ENCODE results near the gene OGT.
"Not testable (repeated sequence)": the region's sequence is repeated elsewhere in the genome, so short reads cannot be mapped to it uniquely, and the experiment has no call there.

The OGT gene

GRCh38 chrX:71493111-71493613 is 39.7 kb upstream of the OGT start:
- POLR2A ChIA-PET: no interaction called here

GRCh38 chrX:71495979-71496378 is 36.9 kb upstream of the OGT start:
- CTCF ChIA-PET; H3K9me3 ChIP-seq (ENCODE audit: control insufficient read depth, insufficient read depth, low read depth, low read length); H3K4me1 ChIP-seq (ENCODE audit: control insufficient read depth, insufficient read depth, low read length); H3K4me3 ChIP-seq (ENCODE audit: low read depth, low read length); H3K36me3 ChIP-seq (ENCODE audit: control insufficient read depth in 2 of 2, insufficient read depth in 1 of 2, low read length in 2 of 2); POLR2A ChIA-PET; H3K27ac ChIP-seq (ENCODE audit: extremely low read depth, low read depth, low read length): not testable (repeated sequence)

More at GRCh38 chrX:71493111-71493613, 39.7 kb upstream of the OGT start:
- Histone ChIP-seq H3K4me1 (ENCODE audit: control insufficient read depth, insufficient read depth, low read length) (no peaks in the 10 kb centered on the region), H3K36me3 (ENCODE audit: control insufficient read depth in 2 of 2, insufficient read depth in 1 of 2, low read length in 2 of 2) (no peaks in the 10 kb centered on the region), H3K4me3 (ENCODE audit: low read depth, low read length) (no peak overlapping the region), H3K27ac (ENCODE audit: extremely low read depth, low read depth, low read length) (no peak overlapping the region), H3K9me3 (ENCODE audit: control insufficient read depth, insufficient read depth, low read depth, low read length) (no peaks in the 10 kb centered on the region; the same call in none of the 2 replicates)
- CTCF ChIA-PET: interaction anchor here (0.8 to 1.0 kb wide), 3 partner anchors 8 to 19 kb away, joined by 3 to 7 read pairs (median 4); no protein-coding TSS in a partner anchor
- no peak for TF ChIP-seq TCF7L2 (IDR thresholded peaks at IDR 0.05; ENCODE audit: borderline replicate concordance, low read depth, low read length)
- TF ChIP-seq ZNF426 (tag by site-specific recombination; IDR thresholded peaks at IDR 0.05): no peak
- TF ChIP-seq ZNF621 (tag by site-specific recombination; IDR thresholded peaks at IDR 0.05): no peak
- no peak for TF ChIP-seq ZNF121 (tag by site-specific recombination; IDR thresholded peaks at IDR 0.05)
- TF ChIP-seq ZNF169 (tag by site-specific recombination; IDR thresholded peaks at IDR 0.05): no peak
- TF ChIP-seq SCRT2 (tag by site-specific recombination; IDR thresholded peaks at IDR 0.05): no peak
- TF ChIP-seq ZNF571 (tag by site-specific recombination; IDR thresholded peaks at IDR 0.05): no peak
- TF ChIP-seq MZF1 (tag by site-specific recombination; IDR thresholded peaks at IDR 0.05; ENCODE audit: borderline replicate concordance): no peak

- Histone ChIP-seq H3K4me3 (ENCODE audit: low read depth, low read length) (no peak overlapping the region), H3K4me1 (ENCODE audit: control insufficient read depth, insufficient read depth, low read length) (no peaks in the 10 kb centered on the region), H3K36me3 (ENCODE audit: control insufficient read depth in 2 of 2, insufficient read depth in 1 of 2, low read length in 2 of 2) (no peaks in the 10 kb centered on the region), H3K9me3 (ENCODE audit: control insufficient read depth, insufficient read depth, low read depth, low read length) (no peaks in the 10 kb centered on the region), H3K27ac (ENCODE audit: extremely low read depth, low read depth, low read length) (no peak overlapping the region)
- TF ChIP-seq ZNF830 (tag by site-specific recombination; IDR thresholded peaks at IDR 0.05; ENCODE audit: low read depth) (no peak), PRDM1 (tag by site-specific recombination; IDR thresholded peaks at IDR 0.05) (peak; percentile 90), PRDM10 (tag by site-specific recombination; IDR thresholded peaks at IDR 0.05) (no peak), SP3 (tag by site-specific recombination; IDR thresholded peaks at IDR 0.05) (no peak), PRDM6 (tag by site-specific recombination; IDR thresholded peaks at IDR 0.05) (no peak), KLF17 (tag by site-specific recombination; IDR thresholded peaks at IDR 0.05) (no peak), ZNF596 (tag by site-specific recombination; IDR thresholded peaks at IDR 0.05) (peak; percentile 88)
- ChIA-PET POLR2A (no interaction called here), CTCF (no interaction called here)
Measured at GRCh38 chrX:71496476-71496875, 36.4 kb upstream of the OGT start.

GRCh38 chrX:71502080-71502479 is 30.8 kb upstream of the OGT start:
- H3K9me3 ChIP-seq (ENCODE audit: control insufficient read depth, insufficient read depth, low read depth, low read length); H3K4me1 ChIP-seq (ENCODE audit: control insufficient read depth, insufficient read depth, low read length); POLR2A ChIA-PET; CTCF ChIA-PET; H3K4me3 ChIP-seq (ENCODE audit: low read depth, low read length); H3K27ac ChIP-seq (ENCODE audit: extremely low read depth, low read depth, low read length); H3K36me3 ChIP-seq (ENCODE audit: control insufficient read depth in 2 of 2, insufficient read depth in 1 of 2, low read length in 2 of 2): not testable (repeated sequence)

Data from HEK293 (cell line).